T-helper 1 cell treated with Interleukin-12 subunit alpha and Interleukin-12 subunit beta and Interleukin-4 antibody, amounts not matched to agents 30 ng/mL and 1 ng/mL, for 36 hours (primary cell): ENCODE data around the gene VSTM1. TPM values are rescaled to one million over a fixed set of nuclear protein-coding genes. Genes with fewer than 3 reads are reported as not detected.
"Not testable (repeated sequence)": the region's sequence is repeated elsewhere in the genome, so short reads cannot be mapped to it uniquely, and the experiment has no call there.

ENCODE experiments used
- intact Hi-C: fragments of 100-400 bp; cut with micrococcal nuclease; formaldehyde crosslinking; loops from one replicate; pipeline ENCODE4 v1.15.1; 2024
- total RNA-seq: library from RNA; stranded (reverse); gene quantifications from 2 replicates; pipeline ENCODE4 v1.2.3, GENCODE V29; 2022

VSTM1 gene
- total RNA-seq, 1 donor from 2014 or later: not detected

GRCh38 chr19:54074851-54075250 lies 11.2 kb upstream of the VSTM1 start:
- intact Hi-C loops: no loop called here

DNA sequence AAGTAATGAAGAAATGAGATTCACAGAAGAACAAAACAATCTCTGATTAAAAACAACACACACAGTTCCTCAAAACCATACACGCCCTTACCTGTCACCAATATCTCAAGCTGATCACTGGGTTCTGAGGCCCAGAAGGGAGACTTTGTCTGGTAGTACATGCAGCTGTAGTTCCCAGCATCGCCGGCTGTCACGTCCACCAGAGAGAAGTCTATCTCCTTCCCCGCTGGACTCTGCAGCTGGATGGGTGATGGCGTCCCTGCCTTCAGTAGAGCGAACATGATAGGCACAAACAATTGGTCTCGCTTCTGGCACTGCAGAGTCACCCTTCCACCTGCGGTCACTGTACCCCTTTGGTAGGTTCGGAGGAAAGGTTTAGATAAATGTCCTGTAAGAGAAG lies 10.1 kb upstream of the VSTM1 start:
- intact Hi-C loops: no loop called here

DNA sequence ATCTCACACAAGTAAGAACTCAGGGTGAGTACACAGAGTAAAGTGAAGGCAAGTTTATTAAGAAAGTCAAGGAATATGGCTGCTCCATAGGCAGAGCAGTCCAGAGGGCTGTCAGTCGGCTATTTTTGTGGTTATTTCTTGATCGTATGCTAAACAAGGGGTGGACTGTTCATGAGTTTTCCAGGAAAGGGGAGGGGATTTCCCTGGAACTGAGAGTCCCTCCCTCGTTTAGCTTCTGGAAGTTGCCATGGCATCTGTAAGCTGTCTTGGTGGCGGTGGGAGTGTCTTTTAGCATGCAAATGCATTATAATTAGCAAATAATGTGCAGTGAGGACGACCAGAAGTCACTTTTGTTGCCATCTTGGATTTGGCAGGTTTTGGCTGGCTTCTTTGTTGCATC lies 5.8 kb upstream of the VSTM1 start:
- intact Hi-C loops: no loop called here

DNA sequence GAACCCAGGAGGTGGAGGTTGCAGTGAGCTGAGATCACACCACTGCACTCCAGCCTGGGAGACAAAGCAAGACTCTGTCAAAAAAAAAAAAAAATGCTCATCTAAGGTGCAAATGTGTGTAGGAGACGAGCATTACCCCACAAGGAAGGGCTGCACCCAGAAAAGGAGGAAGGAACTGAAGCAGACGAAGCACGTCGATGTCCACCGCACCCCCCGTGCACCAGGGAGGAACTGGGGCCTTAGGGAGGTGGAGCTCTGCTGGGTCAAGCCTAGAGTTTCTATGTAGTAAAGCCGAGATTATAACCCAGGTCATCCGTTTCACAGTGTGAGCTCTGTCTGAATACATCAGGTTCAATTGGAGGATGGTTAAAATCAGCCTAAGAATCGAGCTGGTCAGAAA lies 1.1 kb downstream of the VSTM1 start:
- intact Hi-C loops: no loop called here

DNA sequence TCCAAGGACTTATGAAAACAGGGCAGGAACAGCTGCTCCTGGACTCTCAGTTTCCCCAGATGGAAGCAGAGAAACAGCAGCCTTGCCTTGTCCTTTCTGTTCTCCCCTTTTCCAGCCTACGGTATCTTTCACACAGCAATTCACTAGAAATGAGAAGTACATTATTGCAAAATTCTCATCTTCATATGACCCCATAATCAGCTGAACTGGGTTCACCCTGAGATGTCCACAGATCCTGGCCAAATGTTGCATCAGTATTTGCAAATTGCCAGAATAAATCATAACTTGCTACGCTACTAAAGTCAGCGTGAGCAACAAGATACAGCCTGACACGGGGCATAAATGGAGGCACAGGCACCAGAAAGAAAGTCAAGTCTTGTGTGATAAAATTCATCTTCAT lies 16.1 kb downstream of the VSTM1 start:
- intact Hi-C loops: no loop called here

DNA sequence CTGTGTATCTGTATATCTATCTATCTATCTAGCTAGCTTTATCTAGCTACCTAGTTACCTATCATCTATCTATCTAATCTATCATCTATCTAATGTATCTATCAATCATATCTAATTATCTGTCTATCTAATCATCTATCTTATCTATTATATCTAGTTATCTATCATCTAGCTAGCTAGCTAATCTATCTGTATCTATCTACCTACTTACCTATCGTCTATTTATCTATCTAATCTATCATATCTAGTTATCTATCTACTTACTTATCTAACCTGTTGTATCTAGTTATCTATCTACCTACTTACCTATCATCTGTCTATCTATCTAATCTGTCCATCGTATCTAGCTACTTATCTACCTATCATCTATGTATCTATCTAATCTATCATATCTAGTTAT lies 17.9 kb downstream of the VSTM1 start:
- intact Hi-C loops: no loop called here

DNA sequence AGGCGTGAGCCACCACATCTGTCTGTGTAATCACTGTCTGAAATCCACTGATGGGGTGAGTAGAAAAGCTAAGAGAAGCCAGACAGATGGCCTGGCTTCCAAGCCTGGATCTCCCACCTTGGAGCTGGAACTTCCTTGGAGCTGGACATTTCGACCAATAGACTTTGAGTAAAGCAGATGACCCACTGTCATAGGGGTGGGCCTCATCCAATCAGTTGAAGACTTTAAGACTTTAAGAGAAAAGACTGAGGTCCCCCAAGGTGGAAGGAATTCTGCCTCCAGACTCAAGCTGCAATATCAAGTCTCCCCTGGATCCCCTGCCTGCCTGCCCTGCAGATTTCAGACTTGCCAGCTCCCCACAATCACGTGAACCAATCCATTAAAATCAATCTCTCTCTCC lies 20.7 kb downstream of the VSTM1 start:
- intact Hi-C loops: no loop called here

DNA sequence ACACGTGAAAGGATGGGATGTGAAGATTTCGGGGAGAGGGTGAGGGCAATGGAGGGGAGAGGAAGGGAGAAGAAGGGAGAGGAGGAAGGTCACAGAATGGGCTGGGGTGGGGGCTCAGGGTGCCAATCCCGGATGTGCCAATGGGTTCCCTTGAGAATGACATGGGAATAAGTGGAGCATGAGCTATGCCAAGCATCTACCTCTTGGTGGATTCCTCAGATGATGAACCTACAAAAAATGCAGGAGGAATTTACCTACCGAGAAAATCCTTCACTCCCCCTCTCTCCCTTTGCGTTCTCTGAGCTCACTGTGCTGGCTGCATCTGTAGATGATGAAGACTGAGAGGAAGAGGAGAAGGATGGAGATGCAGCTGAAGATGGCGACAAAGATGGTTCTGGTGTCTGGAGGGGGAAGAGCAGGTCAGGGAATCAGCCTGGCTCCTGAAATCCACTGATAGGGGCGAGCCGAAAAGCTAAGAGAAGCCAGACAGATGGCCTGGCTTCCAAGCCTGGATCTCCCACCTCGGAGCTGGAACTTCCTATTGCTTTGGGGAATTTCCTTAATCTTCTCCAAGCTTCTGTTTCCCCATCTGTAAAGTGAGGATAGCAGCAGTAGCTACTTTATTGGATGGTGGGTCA lies 21.6 kb downstream of the VSTM1 start:
- intact Hi-C loops: no loop called here

DNA sequence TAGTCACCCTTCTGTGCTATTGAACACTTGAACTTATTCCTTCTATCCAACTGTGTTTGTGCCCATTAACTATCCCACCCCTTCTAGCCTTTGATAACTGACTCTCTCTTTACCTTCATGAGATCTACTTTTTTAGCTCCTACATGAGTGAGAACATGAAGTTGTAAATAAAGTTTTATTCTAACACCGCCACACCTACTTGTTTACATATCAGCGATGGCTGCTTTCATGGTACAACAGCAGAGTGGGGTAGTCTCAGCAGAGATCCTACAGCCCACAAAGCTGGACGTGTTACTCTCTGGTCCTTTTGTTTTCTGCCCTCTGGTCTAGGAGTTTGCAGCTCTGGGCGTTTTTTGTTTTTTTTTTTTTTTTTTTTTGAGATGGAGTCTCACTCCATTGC lies 23.7 kb downstream of the VSTM1 start:
- intact Hi-C loops: no loop called here

- intact Hi-C loops: not testable (repeated sequence)
Observed at GRCh38 chr19:54036542-54036941, 27.2 kb downstream of the VSTM1 start.

GRCh38 chr19:54035215-54036178 lies 28.2 kb downstream of the VSTM1 start:
- intact Hi-C loops: no loop called here

GRCh38 chr19:54030895-54031586 lies 32.7 kb downstream of the VSTM1 start:
- intact Hi-C loops: loop anchor here (1.0 to 5.0 kb wide), 5 partner anchors 124 to 834 kb away; partner anchors contain the start of gene CACNG7

DNA sequence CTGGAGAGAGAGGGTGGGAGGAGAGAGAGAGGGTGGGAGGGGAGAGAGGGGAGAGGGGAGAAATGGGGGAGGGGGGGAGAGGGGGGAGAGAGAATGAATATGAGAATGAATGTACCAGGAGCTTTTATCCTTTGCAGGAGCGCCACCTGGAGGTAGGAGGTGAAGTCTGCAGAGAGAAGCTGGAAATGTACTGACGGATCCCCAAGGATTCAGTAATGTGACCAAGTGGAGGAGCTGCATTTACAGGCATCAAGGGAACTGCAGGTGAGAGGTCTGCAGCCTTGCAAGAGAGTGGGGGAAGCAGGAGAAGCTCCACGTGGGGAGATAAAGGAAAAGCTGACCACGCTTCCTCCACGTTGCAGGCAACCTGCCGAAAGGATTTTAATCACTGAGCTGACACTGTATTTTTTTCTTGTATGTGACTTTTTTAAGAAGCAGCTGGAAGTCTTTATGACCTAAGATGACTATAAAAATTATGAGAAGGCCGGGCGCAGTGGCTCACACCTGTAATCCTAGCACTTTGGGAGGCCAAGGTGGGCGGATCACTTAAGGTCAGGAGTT lies 33.7 kb downstream of the VSTM1 start:
- intact Hi-C loops: loop anchor here (1.0 to 10.0 kb wide), 6 partner anchors 123 to 833 kb away; partner anchors contain the start of gene CACNG7

DNA sequence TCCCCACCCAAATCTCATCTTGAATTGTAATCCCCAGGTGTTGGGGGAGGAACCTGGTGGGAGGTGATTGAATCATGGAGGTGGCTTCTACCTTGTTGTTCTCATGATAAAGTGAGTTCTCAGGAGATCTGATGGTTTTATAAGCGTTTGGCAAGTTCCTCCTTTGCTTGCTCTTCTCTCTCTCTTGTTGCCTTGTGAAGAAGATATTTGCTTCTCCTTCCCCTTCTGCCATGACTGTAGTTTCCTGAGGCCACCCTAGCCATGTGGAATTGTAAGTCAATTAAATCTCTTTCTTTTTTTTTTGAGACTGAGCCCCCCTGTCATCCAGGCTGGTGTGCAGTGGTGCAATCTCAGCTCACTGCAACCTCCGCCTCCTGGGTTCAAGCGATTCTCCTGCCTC lies 34.4 kb downstream of the VSTM1 start:
- intact Hi-C loops: loop anchor here (10.0 kb wide), 1 partner anchor 604 kb away; no protein-coding TSS in a partner anchor

- intact Hi-C loops: loop anchor here (10.0 kb wide), 1 partner anchor 602 kb away; no protein-coding TSS in a partner anchor
Observed at GRCh38 chr19:54026656-54027055, 37.0 kb downstream of the VSTM1 start.

GRCh38 chr19:54024660-54025059 lies 39.0 kb downstream of the VSTM1 start:
- intact Hi-C loops: loop anchor here (1.0 to 10.0 kb wide), 3 partner anchors 182 to 600 kb away; no protein-coding TSS in a partner anchor

- intact Hi-C loops: loop anchor here (10.0 kb wide), 1 partner anchor 598 kb away; no protein-coding TSS in a partner anchor
Observed at GRCh38 chr19:54023191-54023590, 40.5 kb downstream of the VSTM1 start.

GRCh38 chr19:54021932-54022331 lies 41.8 kb downstream of the VSTM1 start:
- intact Hi-C loops: loop anchor here (10.0 kb wide), 1 partner anchor 597 kb away; no protein-coding TSS in a partner anchor

DNA sequence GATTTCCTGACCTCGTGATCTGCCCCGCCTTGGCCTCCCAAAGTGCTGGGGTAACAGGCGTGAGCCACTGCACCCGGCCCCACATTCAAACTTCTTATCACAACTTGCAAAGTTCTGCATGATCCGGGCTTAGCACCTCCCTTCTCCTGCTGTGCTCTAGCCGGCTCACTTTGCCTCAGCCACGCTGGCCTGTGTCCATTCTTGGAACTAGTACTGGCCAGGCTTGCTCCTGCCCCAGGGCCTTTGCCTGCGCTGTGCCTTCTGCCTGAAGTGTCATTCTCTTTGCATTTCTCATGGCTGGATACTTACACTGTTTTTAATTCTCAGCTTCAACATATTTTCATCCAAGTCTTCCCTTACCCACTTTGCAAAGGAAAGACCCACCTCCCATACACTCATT lies 42.3 kb downstream of the VSTM1 start:
- intact Hi-C loops: loop anchor here (10.0 kb wide), 1 partner anchor 597 kb away; no protein-coding TSS in a partner anchor

DNA sequence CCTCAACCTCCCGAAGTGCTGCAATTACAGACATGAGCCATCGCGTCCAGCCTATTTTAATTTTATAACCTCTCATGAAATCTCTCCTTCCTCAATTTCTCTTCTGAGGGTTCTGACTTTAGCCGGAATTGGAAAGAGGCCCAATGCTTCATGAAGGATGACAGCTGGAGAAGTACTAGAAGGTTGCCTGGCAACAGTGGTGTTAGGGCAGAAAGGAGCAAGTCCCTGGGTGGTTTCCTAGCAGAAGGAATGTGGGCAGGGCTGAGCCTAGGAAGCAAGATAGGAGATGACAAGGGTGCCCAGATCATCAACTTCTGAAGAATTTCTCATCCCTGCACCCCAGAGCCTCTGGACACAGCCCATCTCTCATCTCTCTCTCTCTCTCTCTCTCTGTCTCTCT lies 46.4 kb downstream of the VSTM1 start:
- intact Hi-C loops: no loop called here

DNA sequence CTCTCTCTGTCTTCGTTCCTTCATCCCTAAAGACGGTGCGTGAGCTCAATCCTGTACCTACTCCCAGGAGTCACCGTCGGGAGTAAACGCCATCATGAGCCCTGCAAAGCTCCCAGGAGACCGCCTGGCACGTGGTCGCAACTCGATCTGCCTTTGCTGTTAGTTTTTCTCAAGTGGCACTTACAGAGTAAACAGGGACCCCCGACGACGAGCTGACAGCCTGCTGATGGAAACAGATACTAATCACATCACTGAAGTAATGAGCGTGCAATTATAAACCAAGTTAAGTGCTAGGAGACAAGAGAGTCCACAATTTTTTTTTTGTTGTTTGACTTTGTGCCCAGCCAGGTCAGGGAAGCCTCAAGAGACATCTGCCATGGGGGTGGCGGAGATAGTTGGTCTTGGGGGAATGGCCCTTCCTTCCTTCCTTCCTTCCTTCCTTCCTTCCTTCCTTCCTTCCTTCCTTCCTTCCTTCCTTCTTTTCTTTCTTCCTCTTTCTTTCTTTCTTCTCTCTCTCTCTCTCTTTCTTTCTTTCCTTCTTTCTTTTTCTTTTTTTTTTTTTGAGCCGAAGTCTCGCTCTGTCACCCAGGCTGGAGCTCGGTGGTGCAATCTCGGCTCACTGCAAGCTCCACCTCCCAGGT lies 48.7 kb downstream of the VSTM1 start:
- intact Hi-C loops: no loop called here
